Sigmoid colon (tissue), 3 donors: ENCODE results near the gene FAM120B.
"Not testable (repeated sequence)": the region's sequence is repeated elsewhere in the genome, so short reads cannot be mapped to it uniquely, and the experiment has no call there.

ENCODE experiments used
- POLR2A ChIP-seq, 2 donors: fragments of 450-650 bp; IDR thresholded peaks; one replicate each; pipeline ENCODE4 v1.6.1; 2016; ENCODE audit warnings: antibody characterized with exemption in 2 of 2, mild to moderate bottlenecking in 2 of 2, moderate library complexity in 2 of 2
- TF ChIP-seq, protein P1 (sequence below), 4 experiments: fragments of 450-650 bp in 3 of 4; fragments of 200-600 bp in 1 of 4; IDR thresholded peaks; one replicate each; pipeline ENCODE4 v1.5.1; 2016 to 2019; ENCODE audit warnings: antibody characterized with exemption in 4 of 4, mild to moderate bottlenecking in 3 of 4, moderate library complexity in 2 of 4

DNA sequence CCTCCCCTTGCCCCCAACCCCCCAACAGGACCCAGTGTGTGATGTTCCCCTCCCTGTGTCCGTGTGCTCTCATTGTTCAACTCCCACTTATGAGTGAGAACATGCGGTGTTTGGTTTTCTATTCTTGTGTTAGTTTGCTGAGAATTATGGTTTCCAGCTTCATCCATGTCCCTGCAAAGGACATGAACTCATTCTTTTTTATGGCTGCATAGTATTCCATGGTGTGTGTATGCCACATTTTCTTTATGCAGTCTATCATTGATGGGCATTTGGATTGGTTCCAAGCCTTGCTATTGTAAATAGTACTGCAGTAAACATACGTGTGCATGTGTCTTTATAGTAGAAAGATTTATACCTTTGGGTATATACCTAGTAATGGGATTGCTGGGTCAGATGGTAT lies 28.6 kb downstream of the FAM120B start:
- TF ChIP-seq POLR2A (IDR thresholded peaks at IDR 0.05), result not testable (repeated sequence)
- TF ChIP-seq, protein P1, sequence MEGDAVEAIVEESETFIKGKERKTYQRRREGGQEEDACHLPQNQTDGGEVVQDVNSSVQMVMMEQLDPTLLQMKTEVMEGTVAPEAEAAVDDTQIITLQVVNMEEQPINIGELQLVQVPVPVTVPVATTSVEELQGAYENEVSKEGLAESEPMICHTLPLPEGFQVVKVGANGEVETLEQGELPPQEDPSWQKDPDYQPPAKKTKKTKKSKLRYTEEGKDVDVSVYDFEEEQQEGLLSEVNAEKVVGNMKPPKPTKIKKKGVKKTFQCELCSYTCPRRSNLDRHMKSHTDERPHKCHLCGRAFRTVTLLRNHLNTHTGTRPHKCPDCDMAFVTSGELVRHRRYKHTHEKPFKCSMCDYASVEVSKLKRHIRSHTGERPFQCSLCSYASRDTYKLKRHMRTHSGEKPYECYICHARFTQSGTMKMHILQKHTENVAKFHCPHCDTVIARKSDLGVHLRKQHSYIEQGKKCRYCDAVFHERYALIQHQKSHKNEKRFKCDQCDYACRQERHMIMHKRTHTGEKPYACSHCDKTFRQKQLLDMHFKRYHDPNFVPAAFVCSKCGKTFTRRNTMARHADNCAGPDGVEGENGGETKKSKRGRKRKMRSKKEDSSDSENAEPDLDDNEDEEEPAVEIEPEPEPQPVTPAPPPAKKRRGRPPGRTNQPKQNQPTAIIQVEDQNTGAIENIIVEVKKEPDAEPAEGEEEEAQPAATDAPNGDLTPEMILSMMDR (IDR thresholded peaks at IDR 0.05), result not testable (repeated sequence)
